Endothelial cell of umbilical vein (primary cell): ENCODE results near the gene MIA2. TPM values are rescaled to one million over a fixed set of nuclear protein-coding genes. Genes with fewer than 3 reads are reported as not detected.
A peak's percentile ranks its signal among the peaks of the same experiment; 100 is the strongest.

Experiments
- BruUV-seq: library from RNA; stranded (reverse); fragments of 400-500 nt; replicated peaks from 2 replicates; lab custom pipeline; 2021; lab: Mats Ljungman, UMichigan
- CTCF ChIA-PET: fragments of 300-600, 350-600 bp; sonication (Branson Sonifier 250); formaldehyde crosslinking; loops from one replicate; lab custom pipeline; 2021; ENCODE audit warnings: antibody characterized with exemption, inconsistent platforms; lab: Charles Lee
- POLR2A ChIA-PET: fragments of 300-600, 350-600 bp; sonication (Branson Sonifier 250); formaldehyde crosslinking; loops from one replicate; lab custom pipeline; 2021; ENCODE audit warnings: antibody characterized with exemption, inconsistent platforms; lab: Charles Lee
- DNase-seq: peaks from one replicate; pipeline ENCODE4 v3.0.0-alpha.2; 2011; ENCODE audit warnings: low read depth, low spot score
- FAIRE-seq: peaks from 2 replicates; lab custom pipeline; 2011; peaks lifted over from hg19 to GRCh38; lab: Jason Lieb, UNC
- H2AFZ ChIP-seq: 2 replicates; pipeline ENCODE4 v1.6.0; 2012; ENCODE audit warnings: low read depth, low read length, control low read depth, inconsistent platforms
- H3K27ac ChIP-seq: 2 replicates; pipeline ENCODE4 v1.5.1; 2011; ENCODE audit warnings: low read depth, mild to moderate bottlenecking, control low read depth, low read length, moderate library complexity; ENCODE audit not compliant: insufficient read depth
- H3K27me3 ChIP-seq, 2 experiments: 2 replicates each; pipeline versions ENCODE4 v1.6.0 to v1.6.1; 2011; ENCODE audit warnings: low read length in 2 of 2, mixed read lengths in 1 of 2; ENCODE audit not compliant: control insufficient read depth in 2 of 2, insufficient read depth in 2 of 2
- H3K36me3 ChIP-seq, 2 experiments: 2 replicates in 1 of 2; 3 replicates in 1 of 2; pipeline ENCODE4 v1.5.1; 2011; ENCODE audit warnings: low read length in 2 of 2, mild to moderate bottlenecking in 1 of 2, moderate library complexity in 1 of 2; ENCODE audit not compliant: control insufficient read depth in 2 of 2, insufficient read depth in 2 of 2; ENCODE audit errors: extremely low read depth in 1 of 2
- H3K4me1 ChIP-seq: 3 replicates; pipeline ENCODE4 v1.5.1; 2011; ENCODE audit warnings: mild to moderate bottlenecking, low read length; ENCODE audit not compliant: control insufficient read depth, insufficient read depth; ENCODE audit errors: extremely low read depth
- H3K4me2 ChIP-seq: 2 replicates; pipeline ENCODE4 v1.6.1; 2011; ENCODE audit warnings: low read length, control low read depth, mixed read lengths; ENCODE audit not compliant: insufficient read depth
- H3K4me3 ChIP-seq, 3 experiments: fragments of 200-600 bp in 1 of 3; sonication (generic), shearing (Covaris generic) in 1 of 3; replicated peaks in 1 of 3; 2 replicates each; pipeline ENCODE4 v1.5.1; 2011 to 2016; ENCODE audit warnings: control low read depth in 3 of 3, low read length in 3 of 3, mild to moderate bottlenecking in 2 of 3, inconsistent platforms in 1 of 3, low read depth in 1 of 3, moderate library complexity in 1 of 3; ENCODE audit not compliant: insufficient read depth in 1 of 3
- H3K79me2 ChIP-seq: 2 replicates; pipeline ENCODE4 v1.6.0; 2012; ENCODE audit warnings: low read length, inconsistent platforms; ENCODE audit not compliant: control insufficient read depth, insufficient read depth
- H3K9ac ChIP-seq: replicated peaks from 2 replicates; pipeline ENCODE3; 2011; ENCODE audit warnings: low read length, control low read depth; ENCODE audit not compliant: insufficient read depth; ENCODE audit errors: extremely low read depth
- H3K9me1 ChIP-seq: replicated peaks from 3 replicates; pipeline ENCODE4 v1.6.0; 2011; ENCODE audit warnings: mild to moderate bottlenecking, low read length; ENCODE audit not compliant: control insufficient read depth, insufficient read depth; ENCODE audit errors: extremely low read depth
- H3K9me3 ChIP-seq: replicated peaks from 2 replicates; pipeline ENCODE4 v1.5.1; 2012; ENCODE audit warnings: low read length, inconsistent platforms; ENCODE audit not compliant: control insufficient read depth, insufficient read depth
- H4K20me1 ChIP-seq: replicated peaks from 2 replicates; pipeline ENCODE3; 2011; ENCODE audit warnings: mild to moderate bottlenecking, low read length; ENCODE audit not compliant: control insufficient read depth, insufficient read depth; ENCODE audit errors: extremely low read depth
- CTCF ChIP-seq, 2 donors: IDR thresholded peaks; 1 replicate in 1 of 2; 2 replicates in 1 of 2; pipeline ENCODE4 v1.5.1; 2011; ENCODE audit warnings: low read length in 2 of 2, mild to moderate bottlenecking in 2 of 2, moderate library complexity in 2 of 2, control low read depth in 1 of 2, inconsistent platforms in 1 of 2, low read depth in 1 of 2; ENCODE audit not compliant: insufficient read depth in 1 of 2; ENCODE audit errors: extremely low read depth in 1 of 2
- EZH2 ChIP-seq: IDR thresholded peaks from 2 replicates; pipeline ENCODE4 v1.6.1; 2012; ENCODE audit warnings: borderline replicate concordance, low read depth, mild to moderate bottlenecking, moderate library complexity, low read length, inconsistent platforms; ENCODE audit not compliant: severe bottlenecking
- GATA2 ChIP-seq: IDR thresholded peaks from 2 replicates; pipeline ENCODE4 v1.7.0; 2011; ENCODE audit warnings: low read depth, mild to moderate bottlenecking, moderate library complexity, mixed read lengths, low read length; ENCODE audit not compliant: insufficient read length, insufficient read depth
- JUN ChIP-seq: IDR thresholded peaks from 2 replicates; pipeline ENCODE4 v1.6.1; 2011; ENCODE audit warnings: borderline replicate concordance, low read depth; ENCODE audit not compliant: insufficient read length, insufficient read depth
- MYC ChIP-seq: IDR thresholded peaks from one replicate; pipeline ENCODE4 v1.6.1; 2011; ENCODE audit warnings: mild to moderate bottlenecking, low read depth, low read length
- POLR2A ChIP-seq: IDR thresholded peaks from 2 replicates; pipeline ENCODE4 v1.6.1; 2012; ENCODE audit warnings: low read depth, mild to moderate bottlenecking, control low read depth, low read length
- dilution Hi-C: fragments of 300-500 bp; cut with MboI; formaldehyde crosslinking; loops from one replicate; pipeline ENCODE4 v1.15.0; 2019; ENCODE audit warnings: low sequenced_read_pairs; ENCODE audit not compliant: extremely low pct_ligation_motif_present
- intact Hi-C: fragments of 100-400 bp; cut with micrococcal nuclease; formaldehyde crosslinking; loops from one replicate; pipeline ENCODE4 v1.10.0; 2022
- polyA plus RNA-seq, 4 experiments: library from polyadenylated mRNA; depleted of rRNA in 3 of 4; stranded (reverse) in 3 of 4; unstranded in 1 of 4; fragments of >200 nt; gene quantifications; 2 replicates each; pipeline versions ENCODE4 v1.2.1 to v1.2.3, GENCODE V29; 2011 to 2012; ENCODE audit warnings: missing spikeins in 1 of 4
- total RNA-seq: library from RNA; stranded (reverse); gene quantifications from 2 replicates; pipeline ENCODE4 v1.2.3, GENCODE V29; 2021
- TF ChIP-seq, protein P1 (sequence below): IDR thresholded peaks from 2 replicates; pipeline ENCODE4 v1.6.1; 2011; ENCODE audit not compliant: insufficient read depth, insufficient read length

The MIA2 gene
- total and polyA plus RNA-seq, 2 donors (not counting 3 experiments of a cell fraction or from before 2014, with no cell fraction given), result 9.4 to 14.9 TPM

DNA sequence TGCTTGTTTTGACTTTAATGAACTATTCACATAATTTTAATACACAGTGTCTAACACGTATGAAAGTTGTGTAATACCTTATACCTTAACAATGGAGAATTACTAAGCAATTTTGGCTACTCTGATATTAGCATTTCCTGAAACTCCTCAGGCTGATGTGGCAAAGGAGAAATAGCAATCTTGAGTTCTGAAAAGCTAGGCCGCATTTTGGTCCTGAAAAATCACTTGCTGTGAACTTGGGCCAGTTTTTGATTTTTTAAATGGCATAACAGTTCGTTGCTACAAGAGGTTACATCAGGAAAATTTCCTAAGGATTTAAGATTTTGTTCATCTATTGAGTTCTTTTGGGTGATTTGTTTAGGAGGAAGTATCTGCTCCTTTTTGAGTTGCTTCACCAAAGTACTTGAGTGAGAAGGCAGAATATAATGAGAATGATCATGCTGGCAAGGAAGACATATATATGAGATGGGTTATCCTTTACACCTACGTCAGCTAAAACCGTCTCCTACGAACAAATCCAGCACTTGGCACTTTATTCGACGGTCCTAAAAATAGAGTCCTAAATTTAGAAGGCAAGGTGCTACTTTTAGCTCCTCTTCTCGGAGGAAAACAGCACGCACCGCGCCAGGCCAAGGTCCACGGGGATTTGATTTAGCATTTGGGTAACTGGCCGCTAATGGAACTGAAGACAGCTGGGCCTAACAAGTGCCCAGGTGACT is 32.2 kb downstream of the MIA2 start:
- Histone ChIP-seq H3K79me2 (peaks cover 34% of the 10 kb centered on the region), H3K36me3 (no peaks in the 10 kb centered on the region), H3K9me1 (no peaks in the 10 kb centered on the region), H3K4me2 (peak overlapping the region; percentile 91), H3K9ac (peak overlapping the region; percentile 92), H3K4me3 (peak overlapping the region; percentile 50 to 92 (median 84)), H3K9me3 (no peaks in the 10 kb centered on the region), H3K27ac (peak overlapping the region; percentile 92), H3K27me3 (no peaks in the 10 kb centered on the region), H3K4me1 (peaks cover 18% of the 10 kb centered on the region), H4K20me1 (peaks cover 2% of the 10 kb centered on the region), H2AFZ (peak overlapping the region; percentile 99)
- POLR2A ChIA-PET, result interaction anchor here (2.0 kb wide), 1 partner anchor 96 kb away, joined by 8 read pairs; the partner anchor contains the start of gene TRAPPC6B
- CTCF ChIA-PET, result interaction anchor here (1.0 to 1.9 kb wide), 5 partner anchors 95 to 164 kb away, joined by 3 to 5 read pairs (median 3); partner anchors contain the start of genes SEC23A and TRAPPC6B
- dilution Hi-C loops (no loop called here), intact Hi-C loops (loop anchor here (2.0 to 5.0 kb wide), 5 partner anchors 49 to 167 kb away; partner anchors contain the start of genes FBXO33 and SEC23A)
- TF ChIP-seq CTCF (IDR thresholded peaks at IDR 0.05; ENCODE audit: extremely low read depth in 1 of 2, insufficient read depth in 1 of 2, low read depth in 1 of 2, low read length in 2 of 2) (no peak), GATA2 (no peak), EZH2 (no peak), JUN (no peak), POLR2A (no peak), MYC (no peak)
- TF ChIP-seq, protein P1, sequence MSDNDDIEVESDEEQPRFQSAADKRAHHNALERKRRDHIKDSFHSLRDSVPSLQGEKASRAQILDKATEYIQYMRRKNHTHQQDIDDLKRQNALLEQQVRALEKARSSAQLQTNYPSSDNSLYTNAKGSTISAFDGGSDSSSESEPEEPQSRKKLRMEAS, result no peak
- DNase-seq (no peak), FAIRE-seq (no peak)
- TSS peak; percentile 68 for BruUV-seq
